Body of pancreas (tissue), 4 donors: Measurements from ENCODE around the gene P3H1. TPM values are rescaled to one million over a fixed set of nuclear protein-coding genes. Genes with fewer than 3 reads are reported as not detected.

Source experiments
- ATAC-seq: fragments of 150-250 bp; one replicate; pipeline ENCODE4 v1.9.1; 2016
- DNase-seq, 4 donors: peaks; one replicate each; pipeline ENCODE4 v3.0.0-alpha.2; 2019
- H3K27ac ChIP-seq, 4 donors: fragments of 200-600 bp; sonication (generic); 1 replicate in 3 of 4; 2 replicates in 1 of 4; pipeline versions ENCODE4 v1.5.1 to v1.6.1; 2016 to 2019; ENCODE audit warnings: mild to moderate bottlenecking in 1 of 4, mixed read lengths in 1 of 4, moderate library complexity in 1 of 4
- H3K27me3 ChIP-seq, 2 donors: fragments of 200-600 bp; sonication (generic); one replicate each; pipeline ENCODE4 v1.6.0; 2016; ENCODE audit warnings: mild to moderate bottlenecking in 1 of 2
- H3K36me3 ChIP-seq, 2 donors: fragments of 200-600 bp; sonication (generic); replicated peaks in 1 of 2; 2 replicates each; pipeline ENCODE4 v1.5.1; 2016; ENCODE audit warnings: low read depth in 2 of 2; ENCODE audit not compliant: insufficient read depth in 1 of 2
- H3K4me1 ChIP-seq: fragments of 200-600 bp; sonication (generic); one replicate; pipeline ENCODE4 v1.6.0; 2016
- H3K4me3 ChIP-seq, 2 donors: fragments of 200-600 bp; sonication (generic); 1 replicate in 1 of 2; 2 replicates in 1 of 2; pipeline ENCODE4 v1.5.1; 2016 to 2019
- H3K9me3 ChIP-seq, 3 donors: fragments of 200-600 bp; sonication (generic); 1 replicate in 2 of 3; 2 replicates in 1 of 3; pipeline ENCODE4 v1.5.1; 2016
- CTCF ChIP-seq, 7 experiments: fragments of 450-650 bp in 4 of 7; fragments of 200-600 bp in 3 of 7; sonication (generic) in 3 of 7; IDR thresholded peaks; one replicate each; pipeline ENCODE4 v1.5.1; 2016 to 2019; ENCODE audit warnings: antibody characterized with exemption in 7 of 7
- POLR2A ChIP-seq, 3 donors: fragments of 450-650 bp; IDR thresholded peaks; one replicate each; pipeline ENCODE4 v1.6.1; 2016; ENCODE audit warnings: antibody characterized with exemption in 3 of 3, mild to moderate bottlenecking in 2 of 3
- WGBS, 2 donors: methylation state at CpG; one replicate each; pipeline ENCODE4 v1.1.5; 2017; 5-methylcytosine and 5-hydroxymethylcytosine counted together
- intact Hi-C: fragments of 100-400 bp; cut with DNase I; formaldehyde crosslinking; loops from one replicate; pipeline ENCODE4 v1.15.1; 2023
- total RNA-seq, 2 donors: library from RNA; depleted of rRNA; stranded (reverse); fragments of >200 nt; gene quantifications; one replicate each; pipeline ENCODE4 v1.1.0, GENCODE V29; 2016

P3H1 gene
- total RNA-seq, 2 donors from 2014 or later = 16.9 to 34.9 TPM

DNA sequence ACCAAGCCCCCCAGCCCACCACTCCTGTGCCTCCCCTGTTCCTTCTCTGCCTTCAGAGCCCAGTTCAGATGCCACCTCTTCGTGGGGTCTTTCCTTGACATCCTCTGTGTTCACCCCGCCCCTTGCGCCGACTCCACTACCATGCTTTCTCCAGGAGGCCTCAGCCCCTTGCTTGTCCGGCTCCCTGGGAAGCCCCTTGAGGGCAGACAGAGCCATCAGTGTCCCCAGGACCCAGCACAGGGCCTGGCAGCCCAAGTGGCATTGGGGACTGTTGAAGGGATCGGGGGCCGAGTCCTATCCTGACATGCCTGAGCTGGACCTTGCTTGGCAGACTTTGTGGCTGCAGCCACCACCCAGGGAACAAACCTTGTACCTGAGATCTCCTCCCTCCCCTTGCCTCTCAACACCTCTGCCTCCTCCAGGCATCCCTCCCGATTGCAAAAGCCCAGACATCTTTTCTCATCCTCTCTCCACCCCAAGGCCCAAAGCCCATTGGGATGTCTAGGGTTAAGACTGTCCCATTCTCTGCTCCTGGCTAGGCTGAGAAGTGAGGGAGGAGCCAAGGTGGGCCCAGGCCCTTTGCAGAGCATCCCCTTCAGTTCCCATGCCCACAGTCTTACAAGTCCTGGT lies 30.1 kb downstream of the P3H1 start:
- no peaks in the 10 kb centered on the region for H3K4me1 ChIP-seq
- WGBS, 2 donors = 88 to 93% methylated on average over 8 of the region's 8 CpGs
- intact Hi-C loops = no loop called here
- no peak overlapping the region for H3K27ac ChIP-seq
- no peaks in the 10 kb centered on the region for H3K27me3 ChIP-seq
- H3K4me3 ChIP-seq = no peak overlapping the region
- H3K9me3 ChIP-seq = no peaks in the 10 kb centered on the region
- H3K36me3 ChIP-seq = no peaks in the 10 kb centered on the region
- TF ChIP-seq POLR2A (IDR thresholded peaks at IDR 0.05) (no peak), CTCF (IDR thresholded peaks at IDR 0.05) (no peak)
- ATAC-seq (no peak), DNase-seq (no peak)

DNA sequence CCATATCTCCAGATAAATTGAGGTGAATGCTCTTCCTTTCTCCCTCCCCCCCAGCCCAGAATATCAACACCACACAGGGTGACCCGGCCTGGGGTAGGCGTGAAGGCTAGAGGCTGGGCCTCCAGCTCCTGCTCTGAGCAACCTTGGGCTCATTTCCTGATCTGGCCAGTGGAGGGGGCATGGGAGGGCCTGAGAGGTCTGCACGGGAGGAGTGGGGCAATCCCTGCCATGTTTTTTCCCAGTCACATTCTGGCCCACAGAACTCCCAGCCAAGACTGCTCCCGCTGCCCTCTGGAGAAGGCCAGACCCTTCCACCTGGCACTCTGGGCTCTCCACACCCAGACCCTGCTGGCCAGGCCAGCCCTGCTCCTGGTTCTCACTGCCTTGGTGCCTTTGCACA lies 30.7 kb downstream of the P3H1 start:
- Histone ChIP-seq H3K27me3 (no peaks in the 10 kb centered on the region), H3K4me1 (no peaks in the 10 kb centered on the region), H3K36me3 (no peaks in the 10 kb centered on the region), H3K27ac (no peak overlapping the region), H3K4me3 (no peak overlapping the region), H3K9me3 (no peaks in the 10 kb centered on the region)
- DNase-seq (no peak), ATAC-seq (no peak)
- no peak for TF ChIP-seq POLR2A (IDR thresholded peaks at IDR 0.05)
- no peak for TF ChIP-seq CTCF (IDR thresholded peaks at IDR 0.05)
- 53 to 100% methylated on average over 2 to 3 of the region's 4 CpGs for WGBS, 2 donors
- intact Hi-C loops = no loop called here

DNA sequence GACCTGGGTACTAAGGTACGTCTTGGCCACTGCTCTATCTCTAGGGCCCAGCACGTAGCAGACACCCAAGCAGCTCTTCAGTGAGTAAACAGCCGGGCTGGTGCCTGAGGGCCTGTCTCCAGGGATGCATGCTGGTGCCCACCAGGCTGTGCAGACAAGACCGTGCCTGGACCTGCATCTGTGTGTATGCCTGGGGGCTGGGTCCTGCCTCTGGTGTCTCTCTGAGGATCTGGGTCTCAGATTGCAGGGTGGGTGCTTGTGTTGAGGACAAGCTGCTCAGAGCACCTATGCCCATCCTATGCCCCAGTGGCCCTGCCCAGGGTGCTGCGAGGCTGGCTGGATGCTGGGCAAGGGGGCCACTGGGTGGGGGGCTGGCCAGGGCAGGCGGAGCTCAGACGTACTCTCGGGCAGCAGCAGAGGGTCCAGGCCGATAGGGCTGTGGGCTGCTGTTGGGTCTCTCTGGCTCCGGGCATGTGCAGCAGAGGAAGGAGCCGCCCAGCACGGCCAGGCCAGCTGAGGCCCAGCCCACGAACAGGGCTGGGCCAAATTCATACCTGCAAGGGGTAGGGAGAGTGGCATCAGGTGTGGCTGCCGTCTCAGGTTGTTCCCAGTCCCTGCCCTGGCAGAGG lies 31.2 kb downstream of the P3H1 start:
- no peaks in the 10 kb centered on the region for H3K27me3 ChIP-seq
- ATAC-seq = no peak
- H3K36me3 ChIP-seq = no peaks in the 10 kb centered on the region
- H3K9me3 ChIP-seq = no peaks in the 10 kb centered on the region
- 77 to 93% methylated on average over 3 to 13 of the region's 14 CpGs for WGBS, 2 donors
- H3K4me1 ChIP-seq = no peaks in the 10 kb centered on the region
- TF ChIP-seq POLR2A (IDR thresholded peaks at IDR 0.05) (no peak), CTCF (IDR thresholded peaks at IDR 0.05) (no peak)
- no peak overlapping the region for H3K4me3 ChIP-seq
- intact Hi-C loops = no loop called here
- no peak for DNase-seq
- no peak overlapping the region for H3K27ac ChIP-seq

GRCh38 chr1:42735056-42735455 lies 31.8 kb downstream of the P3H1 start:
- ATAC-seq = no peak
- Histone ChIP-seq H3K36me3 (no peaks in the 10 kb centered on the region), H3K4me1 (no peaks in the 10 kb centered on the region), H3K27me3 (no peaks in the 10 kb centered on the region), H3K4me3 (no peak overlapping the region), H3K27ac (no peak overlapping the region), H3K9me3 (no peaks in the 10 kb centered on the region)
- TF ChIP-seq POLR2A (IDR thresholded peaks at IDR 0.05) (no peak), CTCF (IDR thresholded peaks at IDR 0.05) (no peak)
- WGBS, 2 donors = 71 to 86% methylated on average over 9 to 11 of the region's 11 CpGs
- no peak for DNase-seq
- intact Hi-C loops = no loop called here
